GM19467 (cell line): Measurements from ENCODE around the gene ICA1.

Experiments
- ATAC-seq: cut with Tn5 transposase; IDR thresholded peaks from one replicate; pipeline ENCODE4 v1.9.1; 2021; ENCODE audit warnings: mild to moderate bottlenecking, moderate library complexity; ENCODE audit not compliant: unreplicated experiment

ICA1 gene

GRCh38 chr7:8165150-8165549, 96.8 kb downstream of the ICA1 start:
- ATAC-seq = no peak

- no peak for ATAC-seq
These were observed 99.8 kb downstream of the ICA1 start for GRCh38 chr7:8162181-8162580.

- ATAC-seq = no peak
These were observed 100.6 kb downstream of the ICA1 start for GRCh38 chr7:8161364-8161828.

- ATAC-seq = no peak
These were observed 101.1 kb downstream of the ICA1 start for GRCh38 chr7:8160779-8161345.

- no peak for ATAC-seq
These were observed 101.7 kb downstream of the ICA1 start for GRCh38 chr7:8160250-8160649.

GRCh38 chr7:8159595-8159994, 102.4 kb downstream of the ICA1 start:
- ATAC-seq = no peak

- no peak for ATAC-seq
These were observed 104.7 kb downstream of the ICA1 start for GRCh38 chr7:8157296-8157695.

- ATAC-seq = no peak
These were observed 106.1 kb downstream of the ICA1 start for GRCh38 chr7:8155836-8156235.

- ATAC-seq = no peak
These were observed 107.7 kb downstream of the ICA1 start for GRCh38 chr7:8154272-8154671.

GRCh38 chr7:8152489-8153192, 109.3 kb downstream of the ICA1 start:
- ATAC-seq = no peak

- ATAC-seq = no peak
These were observed 110.7 kb downstream of the ICA1 start for GRCh38 chr7:8151161-8151725.

GRCh38 chr7:8149222-8149621, 112.7 kb downstream of the ICA1 start:
- peak; percentile 71 for ATAC-seq

GRCh38 chr7:8147760-8148463, 114.1 kb downstream of the ICA1 start:
- ATAC-seq = no peak

GRCh38 chr7:8146788-8147413, 115.1 kb downstream of the ICA1 start:
- no peak for ATAC-seq

GRCh38 chr7:8146106-8146787, 115.7 kb downstream of the ICA1 start:
- ATAC-seq = no peak

- no peak for ATAC-seq
These were observed 117.1 kb downstream of the ICA1 start for GRCh38 chr7:8144856-8145255.

GRCh38 chr7:8143151-8143874, 118.7 kb downstream of the ICA1 start:
- ATAC-seq = no peak

GRCh38 chr7:8142477-8142876, 119.5 kb downstream of the ICA1 start:
- no peak for ATAC-seq

- no peak for ATAC-seq
These were observed 120.9 kb downstream of the ICA1 start for GRCh38 chr7:8141070-8141469.
